Activated CD4-positive, alpha-beta T cell treated with anti-CD3 and anti-CD28 coated beads, Interleukin-2, amount 50 U/mL, for 48 hours (primary cell): ENCODE measurements around the gene NMRAL1.

Source experiments
- DNase-seq, 2 experiments: peaks; one replicate each; pipeline ENCODE4 v3.0.0-alpha.2; 2020

NMRAL1 gene

GRCh38 chr16:4501071-4501478, 26.6 kb upstream of the NMRAL1 start:
- no peak for DNase-seq

- DNase-seq = no peak
Measured at GRCh38 chr16:4500272-4500671, 25.8 kb upstream of the NMRAL1 start.

- DNase-seq = no peak
Measured at GRCh38 chr16:4499196-4499555, 24.8 kb upstream of the NMRAL1 start.

- DNase-seq = no peak
Measured at GRCh38 chr16:4498546-4499195, 24.2 kb upstream of the NMRAL1 start.

GRCh38 chr16:4496305-4496704, 21.9 kb upstream of the NMRAL1 start:
- DNase-seq = no peak

- no peak for DNase-seq
Measured at GRCh38 chr16:4495766-4496165, 21.3 kb upstream of the NMRAL1 start.

GRCh38 chr16:4494746-4495490, 20.5 kb upstream of the NMRAL1 start:
- DNase-seq = no peak

GRCh38 chr16:4491898-4492297, 17.5 kb upstream of the NMRAL1 start:
- DNase-seq = no peak

GRCh38 chr16:4489030-4489429, 14.6 kb upstream of the NMRAL1 start:
- no peak for DNase-seq

GRCh38 chr16:4488499-4488967, 14.1 kb upstream of the NMRAL1 start:
- no peak for DNase-seq

- DNase-seq = no peak
Measured at GRCh38 chr16:4487955-4488498, 13.6 kb upstream of the NMRAL1 start.

GRCh38 chr16:4486126-4486893, 11.9 kb upstream of the NMRAL1 start:
- DNase-seq = no peak

- DNase-seq = no peak
Measured at GRCh38 chr16:4481963-4482362, 7.5 kb upstream of the NMRAL1 start.

- no peak for DNase-seq
Measured at GRCh38 chr16:4481526-4481925, 7.1 kb upstream of the NMRAL1 start.

GRCh38 chr16:4477966-4478365, 3.5 kb upstream of the NMRAL1 start:
- DNase-seq = no peak

- peak; percentile 94 to 95 for DNase-seq
Measured at GRCh38 chr16:4475880-4476788, 1.7 kb upstream of the NMRAL1 start, which contains the start of gene HMOX2. TSS of gene HMOX2 (plus strand) at chr16:4476398. CDS start at chr16:4505525, 29,127 bp downstream.

- no peak for DNase-seq
Measured at GRCh38 chr16:4472880-4473279, 1.5 kb downstream of the NMRAL1 start.

- DNase-seq = no peak
Measured at GRCh38 chr16:4471869-4472268, 2.6 kb downstream of the NMRAL1 start.

GRCh38 chr16:4468972-4469371, 5.5 kb downstream of the NMRAL1 start:
- no peak for DNase-seq

- DNase-seq = no peak
Measured at GRCh38 chr16:4467916-4468315, 6.5 kb downstream of the NMRAL1 start.

GRCh38 chr16:4465977-4466779, 8.2 kb downstream of the NMRAL1 start:
- peak; percentile 68 to 76 for DNase-seq
